HepG2 (cell line): ENCODE measurements around the gene KRTAP9-9. TPM values are rescaled to one million over a fixed set of nuclear protein-coding genes. Genes with fewer than 3 reads are reported as not detected.

Experiments
- ATAC-seq: fragments of 200-7000 bp; cut with Tn5 transposase; 3 replicates; pipeline ENCODE4 v1.9.1; 2020; ENCODE audit warnings: mild to moderate bottlenecking, moderate library complexity
- BruUV-seq: library from RNA; stranded (reverse); fragments of 400-500 nt; replicated peaks from 2 replicates; lab custom pipeline; 2021; lab: Mats Ljungman, UMichigan
- CTCF ChIA-PET: fragments of 300-600 bp; formaldehyde crosslinking; extraction: SDS; loops from one replicate; lab custom pipeline; 2021; ENCODE audit warnings: low total read pairs, inconsistent platforms, low intra/inter-chr PET ratio; lab: Yijun Ruan, JAX
- POLR2A ChIA-PET: fragments of 350-600 bp; sonication (Branson Sonifier 250); formaldehyde crosslinking; loops from one replicate; lab custom pipeline; 2020; ENCODE audit warnings: antibody characterized with exemption, inconsistent platforms; lab: Yijun Ruan, JAX
- DNase-seq: peaks from one replicate; pipeline ENCODE4 v3.0.0-alpha.2; 2015; ENCODE audit warnings: low spot score
- FAIRE-seq: peaks from 3 replicates; lab custom pipeline; 2011; peaks lifted over from hg19 to GRCh38; lab: Jason Lieb, UNC
- H2AFZ ChIP-seq: one replicate; pipeline ENCODE4 v1.6.1; 2011; ENCODE audit warnings: low read length, inconsistent platforms
- H3K27ac ChIP-seq: fragments of 300-600 bp; 3 replicates; pipeline ENCODE4 v1.8.0; 2011; ENCODE audit warnings: mixed run types, mild to moderate bottlenecking, mixed read lengths, low read length, inconsistent platforms; ENCODE audit not compliant: insufficient read depth; ENCODE audit errors: extremely low read length
- H3K27me3 ChIP-seq, 2 experiments: fragments of 200-600 bp in 1 of 2; 2 replicates in 1 of 2; 3 replicates in 1 of 2; pipeline versions ENCODE4 v1.6.0 to v1.8.0; 2011; ENCODE audit warnings: low read length in 2 of 2, mild to moderate bottlenecking in 2 of 2, moderate library complexity in 2 of 2, inconsistent platforms in 1 of 2; ENCODE audit not compliant: insufficient read depth in 2 of 2, control insufficient read depth in 1 of 2
- H3K36me3 ChIP-seq, 2 experiments: fragments of 200-600 bp in 1 of 2; replicated peaks in 1 of 2; 2 replicates in 1 of 2; 3 replicates in 1 of 2; pipeline versions ENCODE4 v1.5.1 to v1.8.0; 2011; ENCODE audit warnings: low read length in 2 of 2, inconsistent platforms in 1 of 2; ENCODE audit not compliant: insufficient read depth in 2 of 2, control insufficient read depth in 1 of 2
- H3K4me1 ChIP-seq: 2 replicates; pipeline ENCODE4 v1.5.1; 2012; ENCODE audit warnings: low read length, inconsistent platforms; ENCODE audit not compliant: insufficient read depth
- H3K4me2 ChIP-seq: 2 replicates; pipeline ENCODE4 v1.6.0; 2011; ENCODE audit warnings: low read depth, low read length, inconsistent platforms
- H3K4me3 ChIP-seq, 3 experiments: fragments of 200-600 bp in 1 of 3; sonication (generic), shearing (Covaris generic) in 1 of 3; replicated peaks in 1 of 3; 2 replicates each; pipeline ENCODE4 v1.5.1; 2011 to 2016; ENCODE audit warnings: low read length in 3 of 3, inconsistent platforms in 2 of 3, low read depth in 2 of 3, mild to moderate bottlenecking in 2 of 3, control low read depth in 1 of 3, mixed read lengths in 1 of 3; ENCODE audit not compliant: insufficient read depth in 1 of 3
- H3K79me2 ChIP-seq: one replicate; pipeline ENCODE4 v1.6.1; 2011; ENCODE audit warnings: low read length, inconsistent platforms; ENCODE audit not compliant: insufficient read depth
- H3K9ac ChIP-seq: 2 replicates; pipeline ENCODE4 v1.6.0; 2011; ENCODE audit warnings: mild to moderate bottlenecking, low read depth, low read length, inconsistent platforms; ENCODE audit not compliant: insufficient read depth
- H3K9me3 ChIP-seq: 2 replicates; pipeline ENCODE4 v1.5.1; 2012; ENCODE audit warnings: mild to moderate bottlenecking, low read length
- H4K20me1 ChIP-seq: 2 replicates; pipeline ENCODE4 v1.6.0; 2011; ENCODE audit warnings: inconsistent platforms, mild to moderate bottlenecking, low read length, moderate library complexity; ENCODE audit not compliant: insufficient read depth
- MAZ ChIP-seq, 2 experiments: sonication (generic) in 1 of 2; formaldehyde crosslinking in 1 of 2; IDR thresholded peaks; 2 replicates each; pipeline versions ENCODE4 v1.5.0 to v1.6.1; 2012 to 2020; ENCODE audit warnings: low read depth in 2 of 2, mild to moderate bottlenecking in 2 of 2, borderline replicate concordance in 1 of 2, improper control_type of control experiment in 1 of 2, low read length in 1 of 2, missing genetic modification reagents in 1 of 2, moderate library complexity in 1 of 2
- TERF1 ChIP-seq: sonication (generic); formaldehyde crosslinking; IDR thresholded peaks from 2 replicates; pipeline ENCODE4 v1.8.0; 2022; ENCODE audit warnings: mild to moderate bottlenecking, missing genetic modification reagents, moderate library complexity
- TFE3 ChIP-seq: IDR thresholded peaks from 2 replicates; pipeline ENCODE4 v1.6.1; 2016
- TRIM22 ChIP-seq: fragments of 450-650 bp; IDR thresholded peaks from 2 replicates; pipeline ENCODE4 v1.6.1; 2017
- ZNF282 ChIP-seq: fragments of 450-650 bp; IDR thresholded peaks from 2 replicates; pipeline ENCODE4 v1.6.1; 2018; ENCODE audit not compliant: partially characterized antibody
- WGBS: methylation state at CpG from one replicate; pipeline ENCODE4 v1.1.6; 2017; ENCODE audit warnings: low lambda C conversion rate; 5-methylcytosine and 5-hydroxymethylcytosine counted together
- in situ Hi-C: cut with HindIII; loops from 2 replicates; pipeline ENCODE4 v1.10.0; 2017; ENCODE audit warnings: low pct_unique_long_range_greater_than_20kb; ENCODE audit not compliant: extremely low pct_ligation_motif_present
- intact Hi-C: fragments of 100-400 bp; cut with micrococcal nuclease; formaldehyde crosslinking; loops from one replicate; pipeline ENCODE4 v1.10.0; 2022; ENCODE audit not compliant: unreplicated experiment
- polyA plus RNA-seq, 8 experiments: library from polyadenylated mRNA; depleted of rRNA in 3 of 8; stranded (reverse) in 7 of 8; unstranded in 1 of 8; fragments of >200 nt; fragmentation: Illumina TruSeq in 4 of 8; extraction: Trizol in 4 of 8; gene quantifications; 2 replicates each; pipeline versions ENCODE4 v1.2.1 to v1.2.3, GENCODE V29; 2011 to 2016; ENCODE audit warnings: low read depth in 4 of 8, missing spikeins in 1 of 8, mixed read lengths in 1 of 8; ENCODE audit not compliant: insufficient read depth in 1 of 8
- total RNA-seq, 5 experiments: library from RNA; depleted of rRNA; stranded (reverse); fragments of >200 nt; fragmentation: Illumina TruSeq; extraction: Trizol; gene quantifications; 2 replicates each; pipeline ENCODE4 v1.2.3, GENCODE V29; 2016; ENCODE audit warnings: low read depth in 1 of 5

KRTAP9-9 gene
- total and polyA plus RNA-seq, 2 of the 13 experiments (the other 11 are each of a cell fraction or from before 2014, with no cell fraction given) = not detected

- no peak for ATAC-seq
- FAIRE-seq = no peak
- Histone ChIP-seq H2AFZ (no peak overlapping the region), H3K9ac (no peak overlapping the region), H3K27ac (no peak overlapping the region), H3K4me2 (no peak overlapping the region), H3K79me2 (no peaks in the 10 kb centered on the region), H3K27me3 (peaks cover 2 to 36% of the 10 kb centered on the region in 2 experiments; a peak in 3 of 5 replicates), H3K36me3 (no peaks in the 10 kb centered on the region), H3K4me1 (no peaks in the 10 kb centered on the region), H4K20me1 (no peaks in the 10 kb centered on the region), H3K4me3 (no peak overlapping the region), H3K9me3 (no peaks in the 10 kb centered on the region)
- ChIA-PET POLR2A (no interaction called here), CTCF (no interaction called here)
- TF ChIP-seq TERF1 (no peak), ZNF282 (no peak), TRIM22 (no peak), TFE3 (CRISPR knock-in tag) (no peak), MAZ (IDR thresholded peaks at IDR 0.05; ENCODE audit: borderline replicate concordance, low read depth, low read length) (no peak), MAZ (CRISPR knock-in tag; IDR thresholded peaks at IDR 0.05; ENCODE audit: low read depth) (no peak)
- in situ Hi-C loops (no loop called here), intact Hi-C loops (no loop called here)
- WGBS = 55% methylated on average over 4 of the region's 4 CpGs
- no peak for DNase-seq
- BruUV-seq = no TSS peak
These were observed 47.8 kb downstream of the KRTAP9-9 start for GRCh38 chr17:41302981-41303380.
